PC-9 (cell line): ENCODE results near the gene CNNM4. TPM values are rescaled to one million over a fixed set of nuclear protein-coding genes. Genes with fewer than 3 reads are reported as not detected.
A peak's percentile ranks its signal among the peaks of the same experiment; 100 is the strongest.

Experiments used
- BruUV-seq: library from RNA; stranded (reverse); fragments of 400-500 nt; replicated peaks from 2 replicates; lab custom pipeline; 2021; lab: Mats Ljungman, UMichigan
- CTCF ChIA-PET: fragments of 300-600 bp; sonication (Branson Sonifier 250); formaldehyde crosslinking; loops from one replicate; lab custom pipeline; 2022; ENCODE audit warnings: antibody characterized with exemption; lab: Charles Lee
- POLR2A ChIA-PET: fragments of 300-600 bp; sonication (Branson Sonifier 250); formaldehyde crosslinking; loops from one replicate; lab custom pipeline; 2022; ENCODE audit warnings: antibody characterized with exemption; ENCODE audit not compliant: unreplicated experiment; lab: Charles Lee
- DNase-seq, 2 experiments: peaks; one replicate each; pipeline versions ENCODE4 v3.0.0 to v3.0.0-alpha.2; 2015 to 2022; ENCODE audit warnings: mixed read lengths in 1 of 2
- H2AFZ ChIP-seq: fragments of 200-600 bp; sonication (generic); 2 replicates; pipeline ENCODE4 v1.8.1; 2017; ENCODE audit warnings: antibody characterized with exemption
- H3F3A ChIP-seq: fragments of 200-600 bp; sonication (generic); 2 replicates; pipeline ENCODE4 v1.8.1; 2017; ENCODE audit warnings: antibody characterized with exemption, mild to moderate bottlenecking, low read depth; ENCODE audit not compliant: insufficient read depth
- H3K27ac ChIP-seq: fragments of 200-600 bp; sonication (generic); 2 replicates; pipeline ENCODE4 v1.6.1; 2016; ENCODE audit warnings: mixed run types
- H3K27me3 ChIP-seq: fragments of 200-600 bp; sonication (generic); 2 replicates; pipeline ENCODE4 v1.6.1; 2016; ENCODE audit warnings: low read depth, mixed run types; ENCODE audit not compliant: insufficient read depth
- H3K36me3 ChIP-seq: fragments of 200-600 bp; sonication (generic); 2 replicates; pipeline ENCODE4 v1.6.1; 2016; ENCODE audit warnings: low read depth, mixed run types
- H3K4me1 ChIP-seq: fragments of 200-600 bp; sonication (generic); replicated peaks from 2 replicates; pipeline ENCODE4 v1.6.1; 2016; ENCODE audit warnings: mixed run types; ENCODE audit not compliant: insufficient read depth
- H3K4me2 ChIP-seq: fragments of 200-600 bp; sonication (generic); 2 replicates; pipeline ENCODE4 v1.6.1; 2017; ENCODE audit warnings: mixed run types
- H3K4me3 ChIP-seq: fragments of 200-600 bp; sonication (generic); 2 replicates; pipeline ENCODE4 v1.6.1; 2016; ENCODE audit warnings: mixed run types
- H3K79me2 ChIP-seq: fragments of 200-600 bp; sonication (generic); 2 replicates; pipeline ENCODE4 v1.6.1; 2017; ENCODE audit warnings: low read depth, mixed run types
- H3K9me2 ChIP-seq: fragments of 200-600 bp; sonication (generic); 2 replicates; pipeline ENCODE4 v1.8.1; 2017; ENCODE audit warnings: mild to moderate bottlenecking; ENCODE audit not compliant: insufficient read depth
- H3K9me3 ChIP-seq: fragments of 200-600 bp; sonication (generic); 2 replicates; pipeline ENCODE4 v1.8.1; 2016; ENCODE audit warnings: low read depth; ENCODE audit not compliant: insufficient read depth
- H4K20me1 ChIP-seq: fragments of 200-600 bp; sonication (generic); 2 replicates; pipeline ENCODE4 v1.8.1; 2017; ENCODE audit not compliant: insufficient read depth
- CTCF ChIP-seq: fragments of 200-600 bp; sonication (generic); conservative IDR thresholded peaks from 2 replicates; pipeline ENCODE4 v1.6.1; 2017; ENCODE audit warnings: mixed run types, antibody characterized with exemption, mild to moderate bottlenecking, moderate library complexity
- EZH2 ChIP-seq: fragments of 200-600 bp; sonication (generic); IDR thresholded peaks from 2 replicates; pipeline ENCODE4 v1.8.0; 2017; ENCODE audit warnings: antibody characterized with exemption, low read depth
- intact Hi-C: fragments of 100-400 bp; cut with micrococcal nuclease; formaldehyde crosslinking; loops from one replicate; pipeline ENCODE4 v1.10.0; 2022; ENCODE audit not compliant: unreplicated experiment
- total RNA-seq: library from RNA; stranded (reverse); gene quantifications from 2 replicates; pipeline ENCODE4 v1.2.3, GENCODE V29; 2021

CNNM4 gene
- total RNA-seq, 1 experiment from 2014 or later: 31.4 TPM

GRCh38 chr2:96830044-96830562 lies 69.4 kb downstream of the CNNM4 start:
- TF ChIP-seq CTCF: no peak
- TF ChIP-seq EZH2: no peak
- no peaks in the 10 kb centered on the region for H3K79me2 ChIP-seq
- DNase-seq: no peak
- H3K36me3 ChIP-seq: peaks cover 15% of the 10 kb centered on the region
- peaks cover 25% of the 10 kb centered on the region for H3K4me1 ChIP-seq
- peaks cover 34% of the 10 kb centered on the region for H3F3A ChIP-seq
- no peak overlapping the region for H3K27ac ChIP-seq
- H2AFZ ChIP-seq: no peak overlapping the region
- ChIA-PET CTCF (no interaction called here), POLR2A (no interaction called here)
- no peaks in the 10 kb centered on the region for H3K9me3 ChIP-seq
- H3K9me2 ChIP-seq: no peaks in the 10 kb centered on the region
- no TSS peak for BruUV-seq
- no peaks in the 10 kb centered on the region for H3K27me3 ChIP-seq
- intact Hi-C loops: no loop called here
- no peak overlapping the region for H3K4me3 ChIP-seq
- 0 out of 2 replicates have a peak, but pooled peaks cover 4% of the 10 kb centered on the region for H4K20me1 ChIP-seq
- no peak overlapping the region for H3K4me2 ChIP-seq

DNA sequence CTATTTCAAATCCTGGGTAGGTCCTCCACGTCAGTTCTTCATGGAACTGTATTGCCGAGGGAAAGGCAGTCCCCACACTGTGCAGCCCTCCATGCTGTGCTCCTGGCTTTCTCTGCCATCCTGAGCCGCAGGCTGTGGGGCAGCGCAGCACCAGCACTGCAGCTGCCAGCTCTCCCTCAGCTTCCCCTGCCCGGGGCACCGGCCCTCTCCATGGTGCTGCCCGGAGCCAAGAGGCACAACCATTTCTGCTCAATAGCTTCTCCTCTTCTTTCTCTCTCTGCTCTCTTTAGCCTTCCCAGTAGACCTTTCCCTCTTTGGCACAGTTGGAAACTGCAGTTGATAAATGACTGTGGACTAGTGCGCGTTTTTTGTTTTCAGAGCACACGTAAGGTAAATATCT lies 71.0 kb downstream of the CNNM4 start:
- H3K4me1 ChIP-seq: peaks cover 25% of the 10 kb centered on the region
- no peak overlapping the region for H2AFZ ChIP-seq
- peak overlapping the region; percentile 86 for H3K27ac ChIP-seq
- peak in 1 of 2 experiments; percentile 27 for DNase-seq
- H3K27me3 ChIP-seq: no peaks in the 10 kb centered on the region
- no peak for TF ChIP-seq EZH2
- TF ChIP-seq CTCF: no peak
- BruUV-seq: no TSS peak
- H3K36me3 ChIP-seq: peaks cover 15% of the 10 kb centered on the region
- 0 out of 2 replicates have a peak overlapping the region, but pooled peaks have one; percentile 72 for H3K4me2 ChIP-seq
- ChIA-PET CTCF (interaction anchor here (0.6 kb wide), 1 partner anchor 469 kb away, joined by 3 read pairs; no protein-coding TSS in a partner anchor), POLR2A (no interaction called here)
- H3K9me3 ChIP-seq: no peaks in the 10 kb centered on the region
- no peak overlapping the region for H3K4me3 ChIP-seq
- no peaks in the 10 kb centered on the region for H3K79me2 ChIP-seq
- H4K20me1 ChIP-seq: no peaks in the 10 kb centered on the region
- no peaks in the 10 kb centered on the region for H3K9me2 ChIP-seq
- peaks cover 34% of the 10 kb centered on the region for H3F3A ChIP-seq
- intact Hi-C loops: loop anchor here (1.0 to 2.0 kb wide), 2 partner anchors 15 to 27 kb away; partner anchors contain the start of genes ANKRD39 and CNNM3

DNA sequence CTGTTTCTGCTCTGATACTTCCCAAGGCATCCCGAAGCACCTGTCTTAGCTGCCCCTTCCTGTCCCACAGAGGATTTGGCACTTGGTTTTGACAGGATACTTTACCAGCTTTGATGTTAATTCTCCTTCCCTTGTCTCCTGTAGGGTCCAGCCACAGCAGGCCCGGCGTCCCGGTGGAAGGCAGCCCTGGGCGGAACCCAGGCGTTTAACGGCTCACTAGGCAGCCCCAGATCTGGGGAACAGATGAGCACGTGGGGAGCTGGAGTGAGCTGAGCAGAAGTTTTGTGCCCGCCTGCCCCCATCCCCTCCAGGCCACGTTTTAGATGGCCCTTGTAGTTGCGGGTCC lies 71.7 kb downstream of the CNNM4 start:
- H3K4me1 ChIP-seq: peaks cover 25% of the 10 kb centered on the region
- no peaks in the 10 kb centered on the region for H3K27me3 ChIP-seq
- H3K27ac ChIP-seq: peak overlapping the region; percentile 86
- DNase-seq: no peak
- intact Hi-C loops: loop anchor here (1.0 to 2.0 kb wide), 2 partner anchors 16 to 26 kb away; partner anchors contain the start of genes ANKRD39 and CNNM3
- TSS peak; percentile 41 for BruUV-seq
- H3K4me3 ChIP-seq: no peak overlapping the region
- no peak for TF ChIP-seq CTCF
- TF ChIP-seq EZH2: no peak
- POLR2A ChIA-PET: interaction anchor here (0.6 kb wide), 1 partner anchor 70 kb away, joined by 5 read pairs; no protein-coding TSS in a partner anchor
- no peak overlapping the region for H2AFZ ChIP-seq
- no peaks in the 10 kb centered on the region for H4K20me1 ChIP-seq
- H3K9me3 ChIP-seq: no peaks in the 10 kb centered on the region
- peak overlapping the region; percentile 72 for H3K4me2 ChIP-seq
- H3K9me2 ChIP-seq: no peaks in the 10 kb centered on the region
- no peaks in the 10 kb centered on the region for H3K79me2 ChIP-seq
- H3K36me3 ChIP-seq: peaks cover 15% of the 10 kb centered on the region
- CTCF ChIA-PET: interaction anchor here (0.6 kb wide), 3 partner anchors 26 to 658 kb away, joined by 3 to 11 read pairs (median 9); partner anchors contain the start of gene ANKRD39
- peaks cover 34% of the 10 kb centered on the region for H3F3A ChIP-seq
